Upper lobe of left lung (tissue), 6 donors: ENCODE measurements around the gene ADRA1B. TPM values are rescaled to one million over a fixed set of nuclear protein-coding genes. Genes with fewer than 3 reads are reported as not detected.

Source experiments
- ATAC-seq, 2 donors: fragments of 200-7000 bp; cut with Tn5 transposase; one replicate each; pipeline ENCODE4 v1.9.1; 2022; ENCODE audit warnings: mild to moderate bottlenecking in 2 of 2, moderate library complexity in 2 of 2; ENCODE audit not compliant: low FRiP score in 2 of 2
- DNase-seq, 2 donors: peaks; one replicate each; pipeline ENCODE4 v3.0.0-alpha.2; 2019 to 2020
- H3K27ac ChIP-seq, 4 donors: fragments of 200-600 bp; sonication (generic); one replicate each; pipeline ENCODE4 v1.5.1; 2016 to 2019
- H3K27me3 ChIP-seq, 4 donors: fragments of 200-600 bp; sonication (generic); one replicate each; pipeline ENCODE4 v1.5.1; 2017 to 2019
- H3K36me3 ChIP-seq, 4 donors: fragments of 200-600 bp; sonication (generic); one replicate each; pipeline ENCODE4 v1.5.1; 2016 to 2019
- H3K4me1 ChIP-seq, 4 donors: fragments of 200-600 bp; sonication (generic); one replicate each; pipeline ENCODE4 v1.5.1; 2018 to 2019
- H3K4me3 ChIP-seq, 4 donors: fragments of 200-600 bp; sonication (generic); one replicate each; pipeline ENCODE4 v1.5.1; 2017 to 2019; ENCODE audit warnings: mild to moderate bottlenecking in 2 of 4, moderate library complexity in 1 of 4
- H3K9me3 ChIP-seq, 4 donors: fragments of 200-600 bp; sonication (generic); one replicate each; pipeline ENCODE4 v1.5.1; 2018 to 2019
- EP300 ChIP-seq, 4 donors: sonication (generic); formaldehyde crosslinking; IDR thresholded peaks; one replicate each; pipeline ENCODE4 v1.5.1; 2017; ENCODE audit warnings: antibody characterized with exemption in 4 of 4, control low read depth in 2 of 4
- POLR2A ChIP-seq, 4 donors: fragments of 450-650 bp; IDR thresholded peaks; one replicate each; pipeline ENCODE4 v1.5.1; 2016 to 2017; ENCODE audit warnings: antibody characterized with exemption in 4 of 4, mild to moderate bottlenecking in 2 of 4
- POLR2AphosphoS5 ChIP-seq, 2 donors: sonication (generic); formaldehyde crosslinking; IDR thresholded peaks; one replicate each; pipeline ENCODE4 v1.5.1; 2017; ENCODE audit warnings: antibody characterized with exemption in 2 of 2
- WGBS, 2 donors: methylation state at CpG; one replicate each; pipeline ENCODE4 v1.1.5; 2017 to 2018; 5-methylcytosine and 5-hydroxymethylcytosine counted together
- total RNA-seq, 6 donors: library from RNA; depleted of rRNA in 4 of 6; stranded (reverse); fragments of >200 nt in 4 of 6; gene quantifications; one replicate each; pipeline versions ENCODE4 v1.1.0 to v1.2.1, GENCODE V29; 2016 to 2021
- TF ChIP-seq, protein P1 (sequence below), 6 experiments: fragments of 450-650 bp in 4 of 6; fragments of 200-600 bp in 2 of 6; sonication (generic) in 2 of 6; IDR thresholded peaks; one replicate each; pipeline ENCODE4 v1.5.1; 2016 to 2019; ENCODE audit warnings: antibody characterized with exemption in 6 of 6
- donor health status: DM: no; HTN: no; CAD: no; lungs with moderate emphysema.
- donor health status: DM: no; HTN: yes; CAD: no; lungs with severe emphysema.

ADRA1B gene
- total RNA-seq, result 1 to 10 TPM; 3.4 to 9.9 (median 5.9) TPM

- H3K4me3 ChIP-seq, result peak within 1 kb of the TSS; percentile 20 to 53 (median 50)
- H3K4me1 ChIP-seq, result peaks cover 9 to 15% (median 10%) of the 10 kb centered on the region in 4 donors
- H3K36me3 ChIP-seq, result no peaks in the 10 kb centered on the region
- H3K27ac ChIP-seq, result peak within 1 kb of the TSS; percentile 58 to 84 (median 66)
- H3K9me3 ChIP-seq, result no peaks in the 10 kb centered on the region
- peak; percentile 75 to 94 for ATAC-seq
- peaks cover 0 to 8% (median 2%) of the 10 kb centered on the region in 4 donors for H3K27me3 ChIP-seq
- 4 to 16% methylated on average over 9 to 22 of the region's 81 CpGs for WGBS, 2 donors
- TF ChIP-seq POLR2AphosphoS5 (IDR thresholded peaks at IDR 0.05), result peak in 1 of 2 donors; percentile 31
- no peak for TF ChIP-seq POLR2A (IDR thresholded peaks at IDR 0.05)
- TF ChIP-seq EP300 (IDR thresholded peaks at IDR 0.05), result no peak
- TF ChIP-seq, protein P1, sequence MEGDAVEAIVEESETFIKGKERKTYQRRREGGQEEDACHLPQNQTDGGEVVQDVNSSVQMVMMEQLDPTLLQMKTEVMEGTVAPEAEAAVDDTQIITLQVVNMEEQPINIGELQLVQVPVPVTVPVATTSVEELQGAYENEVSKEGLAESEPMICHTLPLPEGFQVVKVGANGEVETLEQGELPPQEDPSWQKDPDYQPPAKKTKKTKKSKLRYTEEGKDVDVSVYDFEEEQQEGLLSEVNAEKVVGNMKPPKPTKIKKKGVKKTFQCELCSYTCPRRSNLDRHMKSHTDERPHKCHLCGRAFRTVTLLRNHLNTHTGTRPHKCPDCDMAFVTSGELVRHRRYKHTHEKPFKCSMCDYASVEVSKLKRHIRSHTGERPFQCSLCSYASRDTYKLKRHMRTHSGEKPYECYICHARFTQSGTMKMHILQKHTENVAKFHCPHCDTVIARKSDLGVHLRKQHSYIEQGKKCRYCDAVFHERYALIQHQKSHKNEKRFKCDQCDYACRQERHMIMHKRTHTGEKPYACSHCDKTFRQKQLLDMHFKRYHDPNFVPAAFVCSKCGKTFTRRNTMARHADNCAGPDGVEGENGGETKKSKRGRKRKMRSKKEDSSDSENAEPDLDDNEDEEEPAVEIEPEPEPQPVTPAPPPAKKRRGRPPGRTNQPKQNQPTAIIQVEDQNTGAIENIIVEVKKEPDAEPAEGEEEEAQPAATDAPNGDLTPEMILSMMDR (IDR thresholded peaks at IDR 0.05), result peak; percentile 57 to 89 (median 83)
- peak; percentile 81 to 95 for DNase-seq
Observed at GRCh38 chr5:159915904-159916840, at the start of gene ADRA1B. Gene ADRA1B (plus strand): TSS chr5:159916482. CDS start chr5:159916906, 424 bp downstream.

DNA sequence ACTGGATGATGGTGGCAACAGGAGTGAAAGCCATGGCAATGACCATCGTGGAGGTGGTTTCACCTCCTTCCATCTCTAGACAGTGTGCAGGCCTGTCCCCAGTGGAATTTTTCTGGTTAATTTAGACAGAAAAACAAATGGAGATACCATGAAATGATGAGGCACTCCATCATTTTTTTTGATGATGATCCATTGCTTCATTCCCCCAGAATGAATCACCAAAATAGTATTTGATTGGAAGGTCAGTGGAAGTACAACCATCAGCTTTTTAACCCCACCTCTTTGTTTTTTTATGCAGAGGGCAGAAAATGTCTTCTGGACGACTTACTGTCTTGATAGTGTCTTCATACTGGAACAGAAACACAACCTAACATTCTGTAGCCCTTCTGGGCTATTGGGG, 42.6 kb upstream of the ADRA1B start:
- peaks cover 14 to 16% (median 14%) of the 10 kb centered on the region in 4 donors for H3K4me1 ChIP-seq
- ATAC-seq (no peak), DNase-seq (no peak)
- H3K27me3 ChIP-seq, result no peaks in the 10 kb centered on the region
- WGBS, 2 donors, result 83 to 92% methylated on average over 2 of the region's 2 CpGs
- no peak overlapping the region for H3K4me3 ChIP-seq
- TF ChIP-seq POLR2A (IDR thresholded peaks at IDR 0.05) (no peak), POLR2AphosphoS5 (IDR thresholded peaks at IDR 0.05) (no peak)
- H3K36me3 ChIP-seq, result no peaks in the 10 kb centered on the region
- no peaks in the 10 kb centered on the region for H3K9me3 ChIP-seq
- no peak overlapping the region for H3K27ac ChIP-seq

- ATAC-seq, result no peak
- no peak overlapping the region for H3K4me3 ChIP-seq
- TF ChIP-seq POLR2AphosphoS5 (IDR thresholded peaks at IDR 0.05) (no peak), EP300 (IDR thresholded peaks at IDR 0.05) (no peak), POLR2A (IDR thresholded peaks at IDR 0.05) (no peak)
- TF ChIP-seq, protein P1 (IDR thresholded peaks at IDR 0.05), result no peak
Observed at GRCh38 chr5:159874263-159874662, 42.0 kb upstream of the ADRA1B start.

DNA sequence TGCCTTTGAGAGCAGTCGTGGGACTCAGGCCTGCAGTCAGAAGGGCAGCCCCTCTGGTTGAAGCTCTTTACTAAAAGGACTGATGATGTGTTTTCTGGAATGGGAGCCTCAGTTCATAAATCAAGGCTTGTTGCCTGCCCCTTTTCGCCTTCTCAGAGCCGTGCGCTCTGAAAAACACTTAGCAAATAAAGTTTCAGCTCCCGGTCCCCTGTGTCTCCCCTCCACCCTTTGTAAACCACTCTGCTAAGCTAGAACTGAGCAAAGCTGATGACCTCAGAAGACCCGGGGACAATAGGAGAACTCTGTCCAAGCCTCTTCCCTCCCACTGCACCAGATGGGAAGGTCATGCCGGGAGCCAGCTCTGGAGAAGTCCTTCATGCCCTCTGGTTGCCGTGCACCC, 39.3 kb upstream of the ADRA1B start:
- H3K4me1 ChIP-seq, result peaks cover 23 to 27% (median 25%) of the 10 kb centered on the region in 4 donors
- H3K27me3 ChIP-seq, result no peaks in the 10 kb centered on the region
- no peak overlapping the region for H3K4me3 ChIP-seq
- 69 to 74% methylated on average over 8 of the region's 8 CpGs for WGBS, 2 donors
- H3K9me3 ChIP-seq, result no peaks in the 10 kb centered on the region
- no peak for TF ChIP-seq POLR2A (IDR thresholded peaks at IDR 0.05)
- TF ChIP-seq, protein P1 (IDR thresholded peaks at IDR 0.05), result no peak
- no peak for TF ChIP-seq POLR2AphosphoS5 (IDR thresholded peaks at IDR 0.05)
- no peak for TF ChIP-seq EP300 (IDR thresholded peaks at IDR 0.05)
- DNase-seq (no peak), ATAC-seq (peak in 1 of 2 donors; percentile 45)
- no peaks in the 10 kb centered on the region for H3K36me3 ChIP-seq
- H3K27ac ChIP-seq, result peak overlapping the region in 3 of 4 donors; percentile 73 to 85 (median 80)

More at GRCh38 chr5:159874263-159874662, 42.0 kb upstream of the ADRA1B start:
- Histone ChIP-seq H3K27me3 (no peaks in the 10 kb centered on the region), H3K9me3 (no peaks in the 10 kb centered on the region), H3K4me1 (peaks cover 18 to 22% (median 20%) of the 10 kb centered on the region in 4 donors), H3K27ac (no peak overlapping the region), H3K36me3 (no peaks in the 10 kb centered on the region)
- no peak for DNase-seq

- H3K27me3 ChIP-seq, result no peaks in the 10 kb centered on the region
- peak; percentile 75 to 82 for ATAC-seq
- H3K27ac ChIP-seq, result peak overlapping the region; percentile 59 to 85 (median 76)
- DNase-seq, result peak; percentile 18 to 81
- WGBS, 2 donors, result 13 to 29% methylated on average over 2 to 7 of the region's 7 CpGs
- H3K9me3 ChIP-seq, result no peaks in the 10 kb centered on the region
- H3K4me3 ChIP-seq, result no peak overlapping the region
- H3K4me1 ChIP-seq, result peaks cover 23 to 27% (median 25%) of the 10 kb centered on the region in 4 donors
- H3K36me3 ChIP-seq, result no peaks in the 10 kb centered on the region
- peak; percentile 29 to 69 for TF ChIP-seq POLR2AphosphoS5 (IDR thresholded peaks at IDR 0.05)
- TF ChIP-seq, protein P1 (IDR thresholded peaks at IDR 0.05), result no peak
- no peak for TF ChIP-seq POLR2A (IDR thresholded peaks at IDR 0.05)
- TF ChIP-seq EP300 (IDR thresholded peaks at IDR 0.05), result peak in 2 of 4 donors; percentile 41 to 61
Observed at GRCh38 chr5:159877894-159878448, 38.3 kb upstream of the ADRA1B start.
